Astrocyte of the spinal cord (primary cell): ENCODE data around the gene TCOF1.

Experiments
- DNase-seq: peaks from one replicate; pipeline ENCODE4 v3.0.0; 2011; ENCODE audit warnings: low read depth, low spot score
- H3K4me3 ChIP-seq: 2 replicates; pipeline ENCODE4 v1.5.1; 2011; ENCODE audit warnings: low read depth, mild to moderate bottlenecking, low read length, moderate library complexity
- CTCF ChIP-seq: IDR thresholded peaks from 2 replicates; pipeline ENCODE4 v1.5.1; 2012; ENCODE audit warnings: low read depth, mild to moderate bottlenecking, low read length, inconsistent platforms
- in situ Hi-C: cut with HindIII; loops from 2 replicates; pipeline ENCODE4 v1.10.0; 2017; ENCODE audit warnings: low sequenced_read_pairs

Gene TCOF1

GRCh38 chr5:150352244-150353031, 5.1 kb upstream of the TCOF1 start:
- no peak overlapping the region for H3K4me3 ChIP-seq
- no peak for TF ChIP-seq CTCF
- in situ Hi-C loops, result no loop called here
- DNase-seq, result no peak

- no peak for TF ChIP-seq CTCF
- DNase-seq, result no peak
- in situ Hi-C loops, result no loop called here
- no peak overlapping the region for H3K4me3 ChIP-seq
Measured at GRCh38 chr5:150353032-150353675, 4.3 kb upstream of the TCOF1 start.

- no peak overlapping the region for H3K4me3 ChIP-seq
- in situ Hi-C loops, result no loop called here
Measured at GRCh38 chr5:150355791-150356190, 1.7 kb upstream of the TCOF1 start.

GRCh38 chr5:150356575-150357294, 762 bp upstream of the TCOF1 start:
- peak overlapping the region; percentile 31 for H3K4me3 ChIP-seq
- peak; percentile 5 for DNase-seq

More at GRCh38 chr5:150355791-150356190, 1.7 kb upstream of the TCOF1 start:
- DNase-seq, result no peak
- no peak for TF ChIP-seq CTCF

GRCh38 chr5:150358261-150359095, 981 bp downstream of the TCOF1 start:
- H3K4me3 ChIP-seq, result peak overlapping the region; percentile 84
- in situ Hi-C loops, result no loop called here
- DNase-seq, result peak; percentile 8
- no peak for TF ChIP-seq CTCF

More at GRCh38 chr5:150356575-150357294, 762 bp upstream of the TCOF1 start:
- in situ Hi-C loops, result no loop called here
- no peak for TF ChIP-seq CTCF

- TF ChIP-seq CTCF, result no peak
- in situ Hi-C loops, result no loop called here
- DNase-seq, result no peak
- no peak overlapping the region for H3K4me3 ChIP-seq
Measured at GRCh38 chr5:150361301-150361700, 3.8 kb downstream of the TCOF1 start.
